Neural progenitor cell (in vitro differentiated cells): ENCODE results near the gene DYSF.

Experiments
- CTCF ChIP-seq: fragments of 200-600 bp; sonication (generic); IDR thresholded peaks from 2 replicates; pipeline ENCODE4 v1.5.1; 2017; ENCODE audit warnings: antibody characterized with exemption, mild to moderate bottlenecking
- EZH2 ChIP-seq: fragments of 200-600 bp; sonication (generic); IDR thresholded peaks from 2 replicates; pipeline ENCODE4 v1.6.1; 2017; ENCODE audit warnings: antibody characterized with exemption, mild to moderate bottlenecking, moderate library complexity
- EZH2phosphoT487 ChIP-seq: fragments of 200-600 bp; sonication (generic); IDR thresholded peaks from 2 replicates; pipeline ENCODE4 v1.6.1; 2017; ENCODE audit warnings: antibody characterized with exemption

GRCh38 chr2:71631411-71631931 lies 178.1 kb downstream of the DYSF start:
- TF ChIP-seq CTCF (no peak), EZH2phosphoT487 (no peak), EZH2 (no peak)
